Astrocyte (in vitro differentiated cells and primary cell): ENCODE results near the gene POLR2L. TPM values are rescaled to one million over a fixed set of nuclear protein-coding genes. Genes with fewer than 3 reads are reported as not detected.

ENCODE experiments used
- DNase-seq: peaks from one replicate; pipeline ENCODE4 v3.0.0-alpha.2; 2010; ENCODE audit warnings: low read depth
- FAIRE-seq: peaks from 2 replicates; lab custom pipeline; 2011; peaks lifted over from hg19 to GRCh38; lab: Jason Lieb, UNC
- H2AFZ ChIP-seq: 2 replicates; pipeline ENCODE4 v1.6.0; 2012; ENCODE audit warnings: low read depth, low read length, inconsistent platforms
- H3K27ac ChIP-seq: 2 replicates; pipeline ENCODE4 v1.5.1; 2011; ENCODE audit warnings: low read depth, low read length, inconsistent platforms
- H3K27me3 ChIP-seq: 2 replicates; pipeline ENCODE4 v1.6.0; 2011; ENCODE audit warnings: low read length, inconsistent platforms; ENCODE audit not compliant: insufficient read depth
- H3K36me3 ChIP-seq: 2 replicates; pipeline ENCODE4 v1.5.1; 2011; ENCODE audit warnings: low read length, inconsistent platforms; ENCODE audit not compliant: insufficient read depth
- H3K4me1 ChIP-seq: 2 replicates; pipeline ENCODE4 v1.5.1; 2011; ENCODE audit warnings: low read length, inconsistent platforms; ENCODE audit not compliant: insufficient read depth
- H3K4me2 ChIP-seq: 2 replicates; pipeline ENCODE4 v1.6.0; 2012; ENCODE audit warnings: low read length, inconsistent platforms
- H3K4me3 ChIP-seq: 2 replicates; pipeline ENCODE4 v1.5.1; 2011; ENCODE audit warnings: low read depth, mild to moderate bottlenecking, low read length, inconsistent platforms; ENCODE audit not compliant: insufficient read depth
- H3K79me2 ChIP-seq: 2 replicates; pipeline ENCODE4 v1.6.0; 2012; ENCODE audit warnings: mild to moderate bottlenecking, low read length, inconsistent platforms; ENCODE audit not compliant: insufficient read depth
- H3K9ac ChIP-seq: 2 replicates; pipeline ENCODE4 v1.6.0; 2012; ENCODE audit warnings: mild to moderate bottlenecking, low read length, inconsistent platforms
- H3K9me3 ChIP-seq: 2 replicates; pipeline ENCODE4 v1.5.1; 2012; ENCODE audit warnings: low read depth, mild to moderate bottlenecking, low read length, inconsistent platforms; ENCODE audit not compliant: insufficient read depth
- H4K20me1 ChIP-seq: 2 replicates; pipeline ENCODE4 v1.6.0; 2012; ENCODE audit warnings: low read length, inconsistent platforms; ENCODE audit not compliant: insufficient read depth
- H3K27ac Mint-ChIP-seq: one replicate; pipeline ENCODE4 v1.8.0; 2021; ENCODE audit warnings: mild to moderate bottlenecking, mixed read lengths; ENCODE audit not compliant: unreplicated experiment
- H3K27me3 Mint-ChIP-seq: one replicate; pipeline ENCODE4 v1.8.0; 2021; ENCODE audit warnings: low read depth, mixed read lengths; ENCODE audit not compliant: unreplicated experiment
- H3K36me3 Mint-ChIP-seq: one replicate; pipeline ENCODE4 v1.8.0; 2021; ENCODE audit warnings: low read depth, mixed read lengths; ENCODE audit not compliant: unreplicated experiment
- H3K4me1 Mint-ChIP-seq: one replicate; pipeline ENCODE4 v1.8.0; 2021; ENCODE audit warnings: low read depth, mixed read lengths; ENCODE audit not compliant: unreplicated experiment
- H3K4me3 Mint-ChIP-seq: one replicate; pipeline ENCODE4 v1.8.0; 2021; ENCODE audit warnings: mild to moderate bottlenecking, moderate library complexity, mixed read lengths; ENCODE audit not compliant: unreplicated experiment
- H3K9me3 Mint-ChIP-seq: one replicate; pipeline ENCODE4 v1.8.0; 2021; ENCODE audit warnings: mild to moderate bottlenecking, mixed read lengths; ENCODE audit not compliant: unreplicated experiment
- EZH2 ChIP-seq: IDR thresholded peaks from 2 replicates; pipeline ENCODE4 v1.6.1; 2012; ENCODE audit warnings: mild to moderate bottlenecking, low read length, inconsistent platforms; ENCODE audit not compliant: insufficient read depth
- total RNA-seq: library from RNA; stranded (reverse); gene quantifications from 2 replicates; pipeline ENCODE4 v1.2.1, GENCODE V29; 2021
- TF ChIP-seq, protein P1 (sequence below): IDR thresholded peaks from 2 replicates; pipeline ENCODE4 v1.5.1; 2011; ENCODE audit warnings: low read depth, mild to moderate bottlenecking, inconsistent platforms, low read length, moderate library complexity; ENCODE audit not compliant: insufficient read depth

The POLR2L gene
- total RNA-seq, 1 donor from 2014 or later: 212 TPM

DNA sequence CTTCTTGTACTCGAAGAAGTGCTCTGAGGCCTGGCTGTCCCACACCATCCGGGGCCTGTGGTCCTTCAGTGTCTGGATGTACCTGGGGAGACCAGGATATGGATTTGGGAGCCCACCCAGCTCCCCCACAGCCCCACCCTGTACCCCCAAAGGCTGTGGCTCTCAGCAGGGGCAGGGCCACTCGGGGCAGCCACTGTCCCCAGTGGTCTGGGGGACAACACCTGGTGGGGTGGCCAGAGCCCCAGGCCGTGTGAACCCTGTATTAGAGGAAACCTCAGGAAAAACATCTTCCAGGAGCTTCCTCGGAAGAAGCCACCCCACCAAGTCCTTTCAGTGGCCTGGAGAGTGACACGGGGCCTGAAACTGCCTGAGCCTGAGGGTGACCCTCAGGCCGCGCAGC, 28.1 kb upstream of the POLR2L start:
- TF ChIP-seq, protein P1, sequence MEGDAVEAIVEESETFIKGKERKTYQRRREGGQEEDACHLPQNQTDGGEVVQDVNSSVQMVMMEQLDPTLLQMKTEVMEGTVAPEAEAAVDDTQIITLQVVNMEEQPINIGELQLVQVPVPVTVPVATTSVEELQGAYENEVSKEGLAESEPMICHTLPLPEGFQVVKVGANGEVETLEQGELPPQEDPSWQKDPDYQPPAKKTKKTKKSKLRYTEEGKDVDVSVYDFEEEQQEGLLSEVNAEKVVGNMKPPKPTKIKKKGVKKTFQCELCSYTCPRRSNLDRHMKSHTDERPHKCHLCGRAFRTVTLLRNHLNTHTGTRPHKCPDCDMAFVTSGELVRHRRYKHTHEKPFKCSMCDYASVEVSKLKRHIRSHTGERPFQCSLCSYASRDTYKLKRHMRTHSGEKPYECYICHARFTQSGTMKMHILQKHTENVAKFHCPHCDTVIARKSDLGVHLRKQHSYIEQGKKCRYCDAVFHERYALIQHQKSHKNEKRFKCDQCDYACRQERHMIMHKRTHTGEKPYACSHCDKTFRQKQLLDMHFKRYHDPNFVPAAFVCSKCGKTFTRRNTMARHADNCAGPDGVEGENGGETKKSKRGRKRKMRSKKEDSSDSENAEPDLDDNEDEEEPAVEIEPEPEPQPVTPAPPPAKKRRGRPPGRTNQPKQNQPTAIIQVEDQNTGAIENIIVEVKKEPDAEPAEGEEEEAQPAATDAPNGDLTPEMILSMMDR: no peak
- TF ChIP-seq EZH2: no peak
- no peaks in the 10 kb centered on the region for H3K9me3 Mint-ChIP-seq
- FAIRE-seq: no peak

DNA sequence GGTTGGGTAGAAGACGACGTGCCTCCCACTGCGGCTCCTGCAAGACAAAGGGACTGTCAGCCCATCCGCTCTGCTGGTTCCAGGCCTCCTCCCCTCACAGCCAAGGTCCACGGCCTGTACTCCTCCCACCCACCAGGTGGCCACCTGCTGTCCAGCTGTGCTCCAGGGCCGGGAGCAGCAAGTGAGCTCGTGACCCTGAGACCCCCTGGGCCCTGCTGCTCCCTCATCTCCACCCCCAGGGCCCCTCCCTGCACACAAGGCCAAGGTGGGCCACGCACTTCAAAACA, 27.7 kb upstream of the POLR2L start:
- H3K4me1 ChIP-seq: peaks cover 4% of the 10 kb centered on the region
- H3K9me3 Mint-ChIP-seq: no peaks in the 10 kb centered on the region
- peaks cover 13% of the 10 kb centered on the region for H4K20me1 ChIP-seq
- no peaks in the 10 kb centered on the region for H3K9me3 ChIP-seq
- no peak overlapping the region for H3K27ac ChIP-seq
- TF ChIP-seq, protein P1: no peak
- H3K27me3 ChIP-seq: no peaks in the 10 kb centered on the region
- no peak overlapping the region for H3K4me3 Mint-ChIP-seq
- no peak overlapping the region for H3K27ac Mint-ChIP-seq
- H2AFZ ChIP-seq: no peak overlapping the region
- DNase-seq (no peak), FAIRE-seq (no peak)
- no peak overlapping the region for H3K4me2 ChIP-seq
- H3K27me3 Mint-ChIP-seq: no peaks in the 10 kb centered on the region
- no peak overlapping the region for H3K9ac ChIP-seq
- no peaks in the 10 kb centered on the region for H3K79me2 ChIP-seq
- H3K36me3 Mint-ChIP-seq: peaks cover 2% of the 10 kb centered on the region
- H3K36me3 ChIP-seq: no peaks in the 10 kb centered on the region
- no peaks in the 10 kb centered on the region for H3K4me1 Mint-ChIP-seq
- H3K4me3 ChIP-seq: no peak overlapping the region

More for the DNA sequence above, 28.1 kb upstream of the POLR2L start:
- Mint-ChIP-seq H3K4me3 (no peak overlapping the region), H3K36me3 (peaks cover 5% of the 10 kb centered on the region), H3K27ac (no peak overlapping the region), H3K27me3 (peaks cover under 1% of the 10 kb centered on the region), H3K4me1 (no peaks in the 10 kb centered on the region)
- no peaks in the 10 kb centered on the region for H3K27me3 ChIP-seq
- DNase-seq: no peak
- no peak overlapping the region for H2AFZ ChIP-seq
- H3K36me3 ChIP-seq: no peaks in the 10 kb centered on the region
- no peak overlapping the region for H3K4me3 ChIP-seq
- H3K9me3 ChIP-seq: no peaks in the 10 kb centered on the region
- H4K20me1 ChIP-seq: peaks cover 13% of the 10 kb centered on the region
- no peak overlapping the region for H3K9ac ChIP-seq
- no peaks in the 10 kb centered on the region for H3K79me2 ChIP-seq
- H3K4me2 ChIP-seq: no peak overlapping the region
- no peak overlapping the region for H3K27ac ChIP-seq
- peaks cover 4% of the 10 kb centered on the region for H3K4me1 ChIP-seq

DNA sequence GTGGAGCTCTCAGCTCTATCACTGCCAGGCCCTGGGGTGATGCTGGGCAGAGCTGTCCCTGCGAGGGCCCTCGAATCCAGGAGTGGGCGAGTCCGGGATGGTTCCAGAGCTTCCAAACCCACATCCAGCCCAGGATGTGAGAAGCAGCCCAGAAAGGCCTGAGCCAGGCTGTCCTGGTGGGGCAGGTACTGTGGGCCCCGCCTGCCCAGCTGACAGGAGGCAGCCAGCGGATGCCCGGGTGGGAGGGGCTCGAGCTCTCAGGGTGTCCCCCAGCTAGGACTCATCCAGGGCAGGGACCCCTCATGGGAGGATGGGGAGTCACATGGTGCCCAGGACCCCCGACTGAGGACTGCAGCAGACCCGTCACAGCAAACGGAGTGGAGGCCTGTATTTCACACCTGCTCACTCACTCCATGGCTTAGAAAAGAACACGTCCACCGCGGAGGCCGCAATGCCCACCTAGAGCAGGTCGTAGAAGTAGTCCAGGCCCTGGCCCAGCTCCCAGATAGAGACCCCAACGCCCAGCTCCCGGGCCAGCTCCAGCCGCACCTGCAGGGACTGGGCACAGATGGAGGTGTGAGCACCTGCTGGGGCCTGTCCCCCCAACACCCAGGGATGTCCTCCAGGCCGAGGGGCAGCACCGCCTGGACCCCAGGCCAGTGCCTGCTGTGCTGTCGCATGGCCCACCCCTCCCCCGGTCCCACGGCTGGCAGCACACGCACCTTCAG, 27.2 kb upstream of the POLR2L start:
- Mint-ChIP-seq H3K4me1 (no peaks in the 10 kb centered on the region), H3K27me3 (no peaks in the 10 kb centered on the region), H3K9me3 (no peaks in the 10 kb centered on the region), H3K36me3 (peaks cover 2% of the 10 kb centered on the region), H3K27ac (no peak overlapping the region), H3K4me3 (no peak overlapping the region)
- DNase-seq: no peak
- no peaks in the 10 kb centered on the region for H3K9me3 ChIP-seq
- H3K9ac ChIP-seq: no peak overlapping the region
- H3K4me2 ChIP-seq: no peak overlapping the region
- peaks cover 13% of the 10 kb centered on the region for H4K20me1 ChIP-seq
- no peak overlapping the region for H2AFZ ChIP-seq
- peaks cover 4% of the 10 kb centered on the region for H3K4me1 ChIP-seq
- FAIRE-seq: no peak
- TF ChIP-seq, protein P1: no peak
- TF ChIP-seq EZH2: no peak
- H3K36me3 ChIP-seq: no peaks in the 10 kb centered on the region
- H3K27ac ChIP-seq: no peak overlapping the region
- no peaks in the 10 kb centered on the region for H3K79me2 ChIP-seq
- no peak overlapping the region for H3K4me3 ChIP-seq
- H3K27me3 ChIP-seq: no peaks in the 10 kb centered on the region
